ENCODE data around the gene C1orf210. TPM values are rescaled to one million over a fixed set of nuclear protein-coding genes. Genes with fewer than 3 reads are reported as not detected.

C1orf210 gene
- total RNA-seq, 1 donor from 2014 or later: 3.7 TPM

DNA sequence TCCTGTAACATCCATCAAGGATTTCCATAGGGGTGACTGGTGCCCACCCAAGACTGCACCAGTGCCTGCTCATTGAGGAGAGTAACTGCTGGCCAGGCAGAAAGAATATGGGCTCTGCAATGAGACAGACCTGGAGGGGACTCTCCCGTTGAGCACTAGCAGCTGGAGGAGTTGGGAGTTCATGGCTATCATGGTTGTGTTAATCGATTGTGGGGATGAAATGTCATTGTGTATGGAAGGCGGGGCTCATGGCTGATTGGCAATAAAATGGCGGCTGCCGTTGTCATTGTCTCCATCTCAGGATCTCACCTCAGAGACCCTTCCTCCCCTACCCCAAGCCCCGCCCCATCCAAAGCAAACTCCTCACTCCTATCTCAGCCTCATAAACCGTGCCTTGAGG, 11.7 kb downstream of the C1orf210 start:
- H3K36me3 Mint-ChIP-seq: no peaks in the 10 kb centered on the region
- H3K27me3 Mint-ChIP-seq (ENCODE audit: low read depth): peaks cover 3% of the 10 kb centered on the region
- H3K27ac Mint-ChIP-seq: no peak overlapping the region
- H3K4me1 Mint-ChIP-seq: peaks cover 32% of the 10 kb centered on the region
- H3K4me3 Mint-ChIP-seq: no peak overlapping the region
- H3K9me3 Mint-ChIP-seq: no peaks in the 10 kb centered on the region
- DNase-seq (ENCODE audit: low spot score in 2 of 2, unreplicated experiment in 2 of 2): no peak
- TF ChIP-seq, protein P1, sequence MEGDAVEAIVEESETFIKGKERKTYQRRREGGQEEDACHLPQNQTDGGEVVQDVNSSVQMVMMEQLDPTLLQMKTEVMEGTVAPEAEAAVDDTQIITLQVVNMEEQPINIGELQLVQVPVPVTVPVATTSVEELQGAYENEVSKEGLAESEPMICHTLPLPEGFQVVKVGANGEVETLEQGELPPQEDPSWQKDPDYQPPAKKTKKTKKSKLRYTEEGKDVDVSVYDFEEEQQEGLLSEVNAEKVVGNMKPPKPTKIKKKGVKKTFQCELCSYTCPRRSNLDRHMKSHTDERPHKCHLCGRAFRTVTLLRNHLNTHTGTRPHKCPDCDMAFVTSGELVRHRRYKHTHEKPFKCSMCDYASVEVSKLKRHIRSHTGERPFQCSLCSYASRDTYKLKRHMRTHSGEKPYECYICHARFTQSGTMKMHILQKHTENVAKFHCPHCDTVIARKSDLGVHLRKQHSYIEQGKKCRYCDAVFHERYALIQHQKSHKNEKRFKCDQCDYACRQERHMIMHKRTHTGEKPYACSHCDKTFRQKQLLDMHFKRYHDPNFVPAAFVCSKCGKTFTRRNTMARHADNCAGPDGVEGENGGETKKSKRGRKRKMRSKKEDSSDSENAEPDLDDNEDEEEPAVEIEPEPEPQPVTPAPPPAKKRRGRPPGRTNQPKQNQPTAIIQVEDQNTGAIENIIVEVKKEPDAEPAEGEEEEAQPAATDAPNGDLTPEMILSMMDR (IDR thresholded peaks at IDR 0.05; ENCODE audit: unreplicated experiment): no peak

DNA sequence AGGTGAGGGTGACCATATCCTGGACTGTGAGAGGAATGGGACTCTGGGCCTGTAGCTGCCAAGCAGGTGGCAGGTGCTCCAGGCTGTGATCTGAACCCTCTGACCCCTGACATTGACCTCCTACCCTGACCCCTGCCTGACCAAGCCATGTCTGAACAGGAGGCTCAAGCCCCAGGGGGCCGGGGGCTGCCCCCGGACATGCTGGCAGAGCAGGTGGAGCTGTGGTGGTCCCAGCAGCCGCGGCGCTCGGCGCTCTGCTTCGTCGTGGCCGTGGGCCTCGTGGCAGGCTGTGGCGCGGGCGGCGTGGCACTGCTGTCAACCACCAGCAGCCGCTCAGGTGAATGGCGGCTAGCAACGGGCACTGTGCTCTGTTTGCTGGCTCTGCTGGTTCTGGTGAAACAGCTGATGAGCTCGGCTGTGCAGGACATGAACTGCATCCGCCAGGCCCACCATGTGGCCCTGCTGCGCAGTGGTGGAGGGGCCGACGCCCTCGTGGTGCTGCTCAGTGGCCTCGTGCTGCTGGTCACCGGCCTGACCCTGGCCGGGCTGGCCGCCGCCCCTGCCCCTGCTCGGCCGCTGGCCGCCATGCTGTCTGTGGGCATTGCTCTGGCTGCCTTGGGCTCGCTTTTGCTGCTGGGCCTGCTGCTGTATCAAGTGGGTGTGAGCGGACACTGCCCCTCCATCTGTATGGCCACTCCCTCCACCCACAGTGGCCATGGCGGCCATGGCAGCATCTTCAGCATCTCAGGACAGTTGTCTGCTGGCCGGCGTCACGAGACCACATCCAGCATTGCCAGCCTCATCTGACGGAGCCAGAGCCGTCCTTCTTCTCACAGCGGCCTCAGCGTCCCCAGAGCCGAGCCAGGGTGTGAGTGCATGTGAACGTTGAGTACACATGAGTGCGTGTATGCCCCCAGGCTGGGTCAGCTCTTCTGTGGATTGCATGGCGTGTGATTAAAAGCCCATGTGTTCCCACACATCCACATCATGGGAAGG, 12.5 kb downstream of the C1orf210 start:
- Mint-ChIP-seq H3K4me1 (peaks cover 33% of the 10 kb centered on the region), H3K27me3 (ENCODE audit: low read depth) (peaks cover 3% of the 10 kb centered on the region), H3K4me3 (no peak overlapping the region), H3K9me3 (no peaks in the 10 kb centered on the region), H3K36me3 (no peaks in the 10 kb centered on the region), H3K27ac (no peak overlapping the region)
- DNase-seq (ENCODE audit: low spot score in 2 of 2, unreplicated experiment in 2 of 2): no peak
- TF ChIP-seq, protein P1 (IDR thresholded peaks at IDR 0.05; ENCODE audit: unreplicated experiment): no peak

DNA sequence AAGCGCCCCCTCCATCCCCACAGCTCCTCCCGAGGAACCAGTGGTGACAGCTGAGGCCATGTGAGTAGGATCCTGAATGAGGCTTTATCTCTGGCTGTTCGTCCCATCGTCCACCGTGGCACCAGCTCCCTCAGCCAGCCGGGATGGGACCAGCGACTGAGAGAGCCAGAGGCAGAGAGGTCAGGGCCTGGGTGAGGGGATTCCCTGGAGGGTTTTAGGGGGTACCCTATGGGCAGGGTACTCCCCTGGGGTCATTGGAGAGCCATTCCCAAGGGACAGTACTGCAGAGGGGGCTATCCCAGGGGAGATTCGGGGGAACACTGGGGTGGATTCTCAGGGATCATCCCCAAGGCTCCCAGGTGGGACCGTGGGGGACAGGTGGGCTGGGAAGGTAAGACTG, 13.2 kb downstream of the C1orf210 start:
- H3K36me3 Mint-ChIP-seq: no peaks in the 10 kb centered on the region
- H3K27ac Mint-ChIP-seq: no peak overlapping the region
- H3K9me3 Mint-ChIP-seq: no peaks in the 10 kb centered on the region
- H3K27me3 Mint-ChIP-seq (ENCODE audit: low read depth): peaks cover 3% of the 10 kb centered on the region
- H3K4me3 Mint-ChIP-seq: no peak overlapping the region
- TF ChIP-seq, protein P1 (IDR thresholded peaks at IDR 0.05; ENCODE audit: unreplicated experiment): no peak
- no peak for DNase-seq (ENCODE audit: low spot score in 2 of 2, unreplicated experiment in 2 of 2)
- peaks cover 33% of the 10 kb centered on the region for H3K4me1 Mint-ChIP-seq

DNA sequence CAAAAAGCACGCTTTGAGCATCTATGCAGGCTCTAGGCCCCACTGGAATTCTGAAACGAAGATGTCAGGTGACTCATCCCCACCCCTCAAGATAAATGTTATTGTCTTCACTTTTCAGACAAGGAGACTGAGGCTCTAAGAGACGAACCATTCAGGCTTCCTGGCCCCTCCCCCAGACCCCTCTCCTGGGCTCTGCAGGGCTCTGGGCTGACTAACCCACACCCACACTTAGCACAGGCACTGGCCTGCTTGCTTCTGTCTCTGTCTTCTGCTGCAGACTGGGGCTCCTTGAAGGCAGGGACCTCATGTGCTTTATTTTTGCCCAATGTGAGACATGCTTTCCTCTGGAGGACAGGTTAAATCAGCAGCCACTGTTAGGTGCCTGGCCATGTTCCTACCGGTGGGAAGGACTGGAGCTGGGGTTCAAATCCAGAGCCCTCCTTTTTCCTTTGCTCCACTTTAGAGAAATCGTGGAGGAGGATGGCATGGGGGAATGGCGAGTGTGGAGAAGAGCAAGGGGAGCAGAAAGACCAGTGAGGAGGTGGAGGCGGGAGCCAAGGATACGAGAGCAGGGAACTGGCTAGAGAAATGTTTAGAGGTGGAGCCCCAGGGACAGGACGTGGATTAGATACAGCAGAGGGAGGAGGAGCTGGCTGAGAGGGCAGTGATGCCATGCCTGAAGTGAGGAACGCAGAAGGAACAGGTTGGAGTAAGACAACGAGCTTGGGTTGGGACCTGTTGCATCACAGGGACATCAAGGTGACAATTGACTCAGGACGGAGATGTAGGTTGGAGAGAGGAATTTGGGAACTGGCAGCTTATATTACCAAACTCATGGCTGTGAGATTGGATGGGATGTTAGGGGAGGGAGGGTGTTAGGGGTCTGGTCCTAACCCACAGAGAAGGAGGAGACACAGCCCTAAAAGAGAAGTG, 13.9 kb downstream of the C1orf210 start:
- TF ChIP-seq, protein P1 (IDR thresholded peaks at IDR 0.05; ENCODE audit: unreplicated experiment): no peak
- Mint-ChIP-seq H3K27ac (peak overlapping the region; percentile 98), H3K4me3 (peak overlapping the region; percentile 77), H3K9me3 (no peaks in the 10 kb centered on the region), H3K27me3 (ENCODE audit: low read depth) (peaks cover 3% of the 10 kb centered on the region), H3K4me1 (peaks cover 33% of the 10 kb centered on the region), H3K36me3 (no peaks in the 10 kb centered on the region)
- DNase-seq (ENCODE audit: low spot score in 2 of 2, unreplicated experiment in 2 of 2): no peak

DNA sequence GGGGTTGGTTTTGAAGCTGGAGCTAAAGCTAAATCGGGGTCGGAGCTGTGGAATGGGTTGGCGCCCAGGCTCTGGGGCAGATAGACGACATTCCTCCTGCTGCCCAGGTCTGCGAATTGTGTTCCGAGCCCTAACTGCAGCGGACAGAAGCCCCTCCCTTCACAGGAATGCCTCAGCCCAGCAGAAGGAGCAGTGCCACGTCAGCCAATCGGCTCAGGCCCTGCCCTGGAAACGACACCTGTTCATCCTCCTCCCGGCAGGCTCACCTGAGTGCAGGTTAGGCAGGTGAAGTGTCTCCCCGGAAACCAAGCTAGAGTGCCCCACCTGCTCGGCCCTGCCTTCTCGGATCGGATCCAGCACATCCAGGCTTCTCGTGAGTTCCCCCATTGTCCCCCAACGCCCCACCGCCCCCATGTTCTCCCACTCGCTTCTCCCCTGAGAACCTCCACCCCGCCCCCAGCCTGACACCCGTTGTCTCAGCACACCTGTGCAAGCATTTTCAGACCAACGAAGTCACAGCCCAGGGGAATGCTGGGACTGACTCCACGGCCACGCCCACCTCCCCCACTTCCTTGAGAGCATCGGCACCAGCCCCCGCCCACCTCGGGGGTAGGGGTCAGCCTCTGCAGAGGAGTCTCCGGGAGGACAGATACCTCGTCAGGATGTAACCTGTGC, 14.8 kb downstream of the C1orf210 start:
- H3K9me3 Mint-ChIP-seq: peaks cover 6% of the 10 kb centered on the region
- H3K4me3 Mint-ChIP-seq: peak overlapping the region; percentile 77
- peak; percentile 43 to 64 for DNase-seq (ENCODE audit: low spot score in 2 of 2, unreplicated experiment in 2 of 2)
- H3K27ac Mint-ChIP-seq: peak overlapping the region; percentile 98
- TF ChIP-seq, protein P1 (IDR thresholded peaks at IDR 0.05; ENCODE audit: unreplicated experiment): no peak
- peaks cover 3% of the 10 kb centered on the region for H3K27me3 Mint-ChIP-seq (ENCODE audit: low read depth)
- peaks cover 33% of the 10 kb centered on the region for H3K4me1 Mint-ChIP-seq
- no peaks in the 10 kb centered on the region for H3K36me3 Mint-ChIP-seq
